Natural killer cell treated with Interleukin-12 subunit alpha and Interleukin-12 subunit beta and Interleukin-15 and Interleukin-18, amount 100 ng/mL, for 72 hours (primary cell): ENCODE results near the gene KCNS1. TPM values are rescaled to one million over a fixed set of nuclear protein-coding genes. Genes with fewer than 3 reads are reported as not detected.
A peak's percentile ranks its signal among the peaks of the same experiment; 100 is the strongest.
"Not testable (repeated sequence)": the region's sequence is repeated elsewhere in the genome, so short reads cannot be mapped to it uniquely, and the experiment has no call there.

Experiments used
- ATAC-seq, 2 donors: fragments of 150-1000 bp; cut with Tn5 transposase in 1 of 2; sonication (Bioruptor Pico), chemical (Tn5 transposase) in 1 of 2; 2 replicates each; pipeline ENCODE4 v1.10.0; 2021
- DNase-seq: peaks from one replicate; pipeline ENCODE4 v3.0.0; 2022; ENCODE audit warnings: low spot score
- H3K27ac Mint-ChIP-seq, 2 donors: 1 replicate in 1 of 2; 2 replicates in 1 of 2; pipeline ENCODE4 v1.8.0; 2022; ENCODE audit warnings: mixed read lengths in 2 of 2, mild to moderate bottlenecking in 1 of 2, moderate library complexity in 1 of 2
- H3K27me3 Mint-ChIP-seq, 2 donors: 1 replicate in 1 of 2; 2 replicates in 1 of 2; pipeline ENCODE4 v1.8.0; 2022; ENCODE audit warnings: mixed read lengths in 2 of 2
- H3K36me3 Mint-ChIP-seq: one replicate; pipeline ENCODE4 v1.8.0; 2022; ENCODE audit warnings: mixed read lengths
- H3K4me1 Mint-ChIP-seq, 2 donors: 1 replicate in 1 of 2; 2 replicates in 1 of 2; pipeline ENCODE4 v1.8.0; 2022; ENCODE audit warnings: low read depth in 2 of 2, mixed read lengths in 2 of 2, mild to moderate bottlenecking in 1 of 2
- H3K4me3 Mint-ChIP-seq: one replicate; pipeline ENCODE4 v1.8.0; 2022; ENCODE audit warnings: mixed read lengths
- H3K9me3 Mint-ChIP-seq: 2 replicates; pipeline ENCODE4 v1.8.0; 2022; ENCODE audit warnings: mixed read lengths
- total RNA-seq, 2 donors: library from RNA; stranded (reverse); gene quantifications; one replicate each; pipeline ENCODE4 v1.2.3, GENCODE V29; 2022

The KCNS1 gene
- total RNA-seq, 2 donors from 2014 or later: 0.24 to 0.33 TPM

DNA sequence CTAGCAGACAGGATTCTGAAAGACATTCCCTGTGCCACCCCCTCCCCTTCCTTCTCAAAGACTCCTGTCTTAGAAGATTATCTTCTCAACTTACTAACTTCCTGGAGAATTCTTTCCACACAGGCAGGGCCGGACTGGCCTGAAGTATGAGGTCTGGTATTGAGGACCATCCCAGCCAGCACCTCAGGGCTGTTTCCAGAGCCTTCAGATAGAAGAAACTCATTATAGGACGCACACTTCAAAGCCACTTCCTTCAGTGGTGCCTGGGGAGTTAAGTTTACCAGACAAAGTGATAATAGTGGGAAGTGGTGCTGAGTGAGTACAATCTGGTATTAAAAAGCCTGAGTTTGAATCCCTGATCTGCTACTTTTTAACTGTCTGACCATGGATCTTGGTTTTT is 15.6 kb downstream of the KCNS1 start:
- H3K27ac Mint-ChIP-seq: peak overlapping the region; percentile 50 to 57
- peaks cover 32% of the 10 kb centered on the region for H3K36me3 Mint-ChIP-seq
- H3K4me3 Mint-ChIP-seq: no peak overlapping the region
- no peaks in the 10 kb centered on the region for H3K27me3 Mint-ChIP-seq
- peaks cover 26 to 48% of the 10 kb centered on the region in 2 donors for H3K4me1 Mint-ChIP-seq
- ATAC-seq (peak in 1 of 2 donors; percentile 41), DNase-seq (no peak)
- H3K9me3 Mint-ChIP-seq: no peaks in the 10 kb centered on the region

- Mint-ChIP-seq H3K4me1 (peaks cover 25 to 47% of the 10 kb centered on the region in 2 donors), H3K27me3 (no peaks in the 10 kb centered on the region), H3K4me3 (no peak overlapping the region), H3K27ac (peak overlapping the region; percentile 24 to 50), H3K36me3 (peaks cover 41% of the 10 kb centered on the region), H3K9me3 (no peaks in the 10 kb centered on the region)
- DNase-seq (no peak), ATAC-seq (no peak)
These were observed 17.8 kb downstream of the KCNS1 start for GRCh38 chr20:45083127-45083526.

GRCh38 chr20:45082468-45082867 is 18.5 kb downstream of the KCNS1 start:
- H3K4me3 Mint-ChIP-seq: no peak overlapping the region

DNA sequence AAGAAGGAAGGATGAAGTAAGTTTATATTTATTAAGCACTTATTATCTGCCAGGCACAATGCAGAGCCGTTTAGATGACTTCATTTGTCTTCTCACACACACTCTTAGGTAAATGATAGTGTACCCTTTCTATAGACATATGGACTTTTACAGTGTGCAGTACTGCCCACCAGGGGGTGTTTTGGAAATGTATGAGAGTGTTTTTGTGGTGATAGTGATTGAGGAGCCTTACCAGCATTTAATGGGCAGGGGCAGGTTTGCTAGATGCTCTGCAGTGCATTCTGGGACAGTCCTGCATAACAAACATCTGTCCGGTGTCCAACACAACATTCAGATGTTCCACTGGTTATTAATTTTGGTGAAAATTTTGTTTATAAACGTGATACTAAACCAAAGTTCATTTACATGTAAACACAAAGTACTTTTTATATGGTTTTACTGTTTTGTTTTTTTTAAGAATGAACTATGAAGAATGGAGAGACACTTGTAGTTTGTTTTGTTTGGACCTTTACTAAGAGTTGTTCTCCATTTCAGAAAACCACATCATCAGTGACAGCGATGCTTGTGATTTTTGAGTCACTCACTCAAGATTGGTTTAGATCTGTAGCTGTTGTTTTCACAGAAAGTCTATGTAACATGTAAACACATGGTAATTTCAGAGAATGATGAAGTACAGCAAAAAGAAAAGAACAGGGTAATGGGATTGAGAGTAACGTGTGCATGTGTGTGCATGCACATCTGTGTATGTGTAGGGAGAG is 19.9 kb downstream of the KCNS1 start:
- no peak for DNase-seq
- peaks cover 41% of the 10 kb centered on the region for H3K36me3 Mint-ChIP-seq
- no peak overlapping the region for H3K4me3 Mint-ChIP-seq
- H3K9me3 Mint-ChIP-seq: no peaks in the 10 kb centered on the region
- H3K4me1 Mint-ChIP-seq: peaks cover 16 to 30% of the 10 kb centered on the region in 2 donors
- peak overlapping the region; percentile 16 to 64 for H3K27ac Mint-ChIP-seq
- no peak for ATAC-seq
- H3K27me3 Mint-ChIP-seq: no peaks in the 10 kb centered on the region

More at GRCh38 chr20:45082468-45082867, 18.5 kb downstream of the KCNS1 start:
- Mint-ChIP-seq H3K27me3 (no peaks in the 10 kb centered on the region), H3K4me1 (peaks cover 18 to 42% of the 10 kb centered on the region in 2 donors), H3K36me3 (peaks cover 41% of the 10 kb centered on the region), H3K27ac (peak overlapping the region; percentile 24 to 50), H3K9me3 (no peaks in the 10 kb centered on the region)
- DNase-seq (no peak), ATAC-seq (no peak)

DNA sequence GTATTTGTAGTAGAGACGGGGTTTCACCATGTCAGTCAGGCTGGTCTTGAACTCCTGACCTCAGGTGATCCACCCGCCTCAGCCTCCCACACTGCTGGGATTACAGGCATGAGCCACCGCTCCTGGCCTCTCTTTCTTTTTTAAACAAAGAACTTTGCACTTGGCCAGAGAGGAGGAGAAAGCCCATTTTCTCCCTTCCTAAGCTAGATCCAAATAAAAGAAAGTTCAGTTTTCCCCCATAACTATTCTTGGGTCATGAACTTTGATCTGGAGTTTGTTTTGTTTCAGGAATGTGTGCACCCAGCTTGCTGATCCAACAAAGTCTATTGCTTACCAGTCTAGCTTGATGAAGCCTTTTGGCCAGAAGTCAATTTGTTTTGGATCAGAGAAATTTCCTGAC is 23.4 kb downstream of the KCNS1 start:
- no peaks in the 10 kb centered on the region for H3K9me3 Mint-ChIP-seq
- no peaks in the 10 kb centered on the region for H3K27me3 Mint-ChIP-seq
- ATAC-seq: no peak
- no peak for DNase-seq
- no peak overlapping the region for H3K4me3 Mint-ChIP-seq
- H3K4me1 Mint-ChIP-seq: peaks cover 18 to 28% of the 10 kb centered on the region in 2 donors
- H3K27ac Mint-ChIP-seq: no peak overlapping the region
- peaks cover 34% of the 10 kb centered on the region for H3K36me3 Mint-ChIP-seq

- ATAC-seq: peak in 1 of 2 donors; percentile 62
- no peaks in the 10 kb centered on the region for H3K9me3 Mint-ChIP-seq
- H3K27me3 Mint-ChIP-seq: no peaks in the 10 kb centered on the region
- no peak overlapping the region for H3K4me3 Mint-ChIP-seq
- H3K36me3 Mint-ChIP-seq: peaks cover 24% of the 10 kb centered on the region
- peaks cover 41 to 51% of the 10 kb centered on the region in 2 donors for H3K4me1 Mint-ChIP-seq
- DNase-seq: no peak
- H3K27ac Mint-ChIP-seq: peak overlapping the region; percentile 34 to 84
These were observed 27.7 kb downstream of the KCNS1 start for GRCh38 chr20:45073221-45073620.

- Mint-ChIP-seq H3K4me1 (peaks cover 47 to 58% of the 10 kb centered on the region in 2 donors), H3K4me3 (no peak overlapping the region), H3K27ac (peak overlapping the region in 1 of 2 donors; percentile 84), H3K9me3 (no peaks in the 10 kb centered on the region), H3K36me3 (peaks cover 28% of the 10 kb centered on the region), H3K27me3 (no peaks in the 10 kb centered on the region)
- no peak for ATAC-seq
- DNase-seq: no peak
These were observed 28.9 kb downstream of the KCNS1 start for GRCh38 chr20:45072066-45072465.

DNA sequence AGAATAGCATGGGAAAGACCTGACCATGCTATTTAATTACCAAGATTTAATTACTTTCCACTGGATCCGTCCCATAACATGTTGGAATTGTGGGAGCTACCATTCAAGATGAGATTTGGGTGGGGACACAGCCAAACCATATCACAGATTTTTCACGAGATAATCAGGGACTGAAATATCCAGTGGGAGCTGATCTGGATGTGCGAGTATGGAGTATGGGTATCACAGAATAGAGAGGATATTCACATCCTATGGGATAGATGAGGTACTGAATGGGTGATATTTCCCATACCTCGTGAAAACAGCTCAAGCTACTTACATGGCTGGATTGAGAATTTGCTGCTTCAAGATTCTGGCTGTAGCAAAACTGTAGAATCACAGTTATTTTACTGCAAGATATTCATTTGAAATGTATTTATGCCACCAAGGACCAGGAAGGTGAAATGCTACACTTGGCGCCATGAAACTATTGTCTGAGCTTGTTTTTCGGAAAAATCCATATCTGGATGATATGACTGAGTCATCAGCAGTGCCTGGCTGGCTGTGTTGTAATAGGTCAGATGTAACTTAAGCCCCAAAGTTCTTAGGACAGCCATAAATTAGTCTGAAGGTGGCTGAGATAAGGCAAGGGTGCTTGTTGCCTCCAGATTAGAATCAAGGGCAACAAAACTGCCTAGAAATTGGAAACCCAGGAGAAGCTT is 29.8 kb downstream of the KCNS1 start:
- Mint-ChIP-seq H3K4me1 (peaks cover 55 to 67% of the 10 kb centered on the region in 2 donors), H3K36me3 (peaks cover 29% of the 10 kb centered on the region), H3K4me3 (no peak overlapping the region), H3K27ac (peak overlapping the region in 1 of 2 donors; percentile 47), H3K27me3 (no peaks in the 10 kb centered on the region), H3K9me3 (no peaks in the 10 kb centered on the region)
- DNase-seq (no peak), ATAC-seq (no peak)

- peaks cover 33% of the 10 kb centered on the region for H3K36me3 Mint-ChIP-seq
- H3K27ac Mint-ChIP-seq: peak overlapping the region; percentile 41 to 47
- ATAC-seq (no peak), DNase-seq (no peak)
- H3K4me3 Mint-ChIP-seq: no peak overlapping the region
- H3K4me1 Mint-ChIP-seq: peaks cover 71 to 78% of the 10 kb centered on the region in 2 donors
- no peaks in the 10 kb centered on the region for H3K27me3 Mint-ChIP-seq
- no peaks in the 10 kb centered on the region for H3K9me3 Mint-ChIP-seq
These were observed 31.7 kb downstream of the KCNS1 start for GRCh38 chr20:45069261-45069660.

DNA sequence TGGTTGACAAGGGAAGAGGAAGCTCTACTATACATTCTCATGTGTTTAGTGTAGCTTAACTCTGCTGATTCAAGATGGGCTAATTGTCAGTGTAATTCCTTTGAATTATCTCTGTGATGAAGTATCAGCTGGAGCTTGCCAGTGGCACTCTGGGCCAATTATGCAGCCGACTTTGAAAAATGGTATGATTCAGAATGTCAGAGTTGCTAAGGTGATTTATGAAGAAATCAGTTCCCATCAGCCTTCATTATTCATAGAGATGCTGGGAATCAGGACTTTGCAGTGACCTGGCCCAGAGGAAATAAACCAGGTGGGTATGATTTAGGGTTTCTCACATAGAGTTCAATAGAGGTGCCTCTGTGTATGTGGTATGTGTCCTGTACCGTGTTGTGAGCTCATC is 33.4 kb downstream of the KCNS1 start:
- DNase-seq (no peak), ATAC-seq (no peak)
- no peak overlapping the region for H3K4me3 Mint-ChIP-seq
- H3K9me3 Mint-ChIP-seq: no peaks in the 10 kb centered on the region
- H3K27ac Mint-ChIP-seq: peak overlapping the region in 1 of 2 donors; percentile 69
- H3K27me3 Mint-ChIP-seq: no peaks in the 10 kb centered on the region
- peaks cover 38% of the 10 kb centered on the region for H3K36me3 Mint-ChIP-seq
- peaks cover 66 to 67% of the 10 kb centered on the region in 2 donors for H3K4me1 Mint-ChIP-seq

DNA sequence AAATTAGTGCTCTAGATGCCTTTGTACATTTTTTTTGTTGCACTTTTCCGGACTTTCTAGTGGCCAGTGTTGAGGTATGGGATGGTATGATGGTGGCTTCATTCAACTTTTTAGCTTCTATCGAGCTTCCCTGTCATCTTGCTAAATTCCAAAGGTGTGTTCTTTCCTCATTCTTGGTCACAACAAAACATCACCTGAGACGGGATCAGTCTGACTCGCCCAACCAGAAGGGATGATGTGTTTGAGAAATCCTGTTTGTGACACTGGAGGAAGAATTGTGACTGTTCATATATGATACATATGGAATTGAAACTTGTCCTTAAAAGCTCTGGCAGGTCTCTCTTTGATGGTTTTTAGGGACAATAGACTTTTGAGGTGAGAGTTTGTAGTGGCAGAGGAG is 33.8 kb downstream of the KCNS1 start:
- H3K27me3 Mint-ChIP-seq: no peaks in the 10 kb centered on the region
- H3K4me3 Mint-ChIP-seq: no peak overlapping the region
- ATAC-seq: no peak

GRCh38 chr20:45066372-45066771 is 34.6 kb downstream of the KCNS1 start:
- Mint-ChIP-seq H3K9me3 (no peaks in the 10 kb centered on the region), H3K4me3 (no peak overlapping the region), H3K36me3 (peaks cover 38% of the 10 kb centered on the region), H3K27me3 (no peaks in the 10 kb centered on the region), H3K27ac (peak overlapping the region; percentile 17 to 69), H3K4me1 (peaks cover 71 to 75% of the 10 kb centered on the region in 2 donors)
- DNase-seq (no peak), ATAC-seq (no peak)

More for the DNA sequence above, 33.8 kb downstream of the KCNS1 start:
- no peak for DNase-seq
- peak overlapping the region; percentile 17 to 69 for H3K27ac Mint-ChIP-seq
- H3K4me1 Mint-ChIP-seq: peaks cover 69% of the 10 kb centered on the region in 2 donors
- H3K36me3 Mint-ChIP-seq: peaks cover 38% of the 10 kb centered on the region
- H3K9me3 Mint-ChIP-seq: no peaks in the 10 kb centered on the region

DNA sequence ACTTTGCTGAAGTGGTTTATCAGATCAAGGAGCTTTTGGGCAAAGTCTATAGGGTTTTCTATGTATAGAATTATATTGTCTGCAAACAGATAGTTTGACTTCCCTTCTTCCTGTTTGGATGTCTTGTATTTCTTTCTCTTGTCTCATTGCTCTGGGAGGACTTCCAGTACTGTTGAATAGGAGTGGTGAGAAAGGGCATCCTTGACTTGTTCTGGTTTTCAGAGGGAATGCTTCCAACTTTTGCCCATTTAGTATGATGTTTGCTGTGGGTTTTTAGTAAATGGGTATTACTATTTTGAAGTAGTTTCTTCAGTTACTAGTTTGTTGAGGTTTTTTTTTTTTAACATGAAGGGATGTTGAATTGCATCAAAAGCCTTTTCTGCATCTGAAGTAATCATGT is 36.1 kb downstream of the KCNS1 start:
- no peaks in the 10 kb centered on the region for H3K27me3 Mint-ChIP-seq
- DNase-seq (no peak), ATAC-seq (no peak)
- H3K9me3 Mint-ChIP-seq: no peaks in the 10 kb centered on the region
- H3K4me1 Mint-ChIP-seq: peaks cover 67 to 72% of the 10 kb centered on the region in 2 donors
- H3K4me3 Mint-ChIP-seq: peak overlapping the region; percentile 3
- H3K27ac Mint-ChIP-seq: peak overlapping the region; percentile 49 to 77
- H3K36me3 Mint-ChIP-seq: peaks cover 32% of the 10 kb centered on the region

GRCh38 chr20:45063107-45063506 is 37.8 kb downstream of the KCNS1 start:
- Mint-ChIP-seq H3K36me3 (peaks cover 29% of the 10 kb centered on the region), H3K27ac (peak overlapping the region; percentile 62 to 77), H3K4me3 (peak overlapping the region; percentile 23), H3K4me1 (peaks cover 67 to 72% of the 10 kb centered on the region in 2 donors)
- not testable (repeated sequence) for H3K9me3 Mint-ChIP-seq, ATAC-seq, DNase-seq, H3K27me3 Mint-ChIP-seq
